BE2C (cell line): Measurements from ENCODE around the gene PIKFYVE.

ENCODE experiments used
- DNase-seq: peaks from one replicate; pipeline ENCODE4 v3.0.0-alpha.2; 2020
- H3K27me3 ChIP-seq: fragments of 250-450 bp; sonication (Bioruptor Pico); 2 replicates; pipeline ENCODE4 v1.5.1; 2020; ENCODE audit warnings: mild to moderate bottlenecking
- H3K36me3 ChIP-seq: fragments of 250-450 bp; sonication (Bioruptor Pico); 2 replicates; pipeline ENCODE4 v1.5.1; 2020; ENCODE audit warnings: mild to moderate bottlenecking
- H3K4me1 ChIP-seq: fragments of 250-450 bp; sonication (Bioruptor Pico); 2 replicates; pipeline ENCODE4 v1.5.1; 2020
- H3K4me3 ChIP-seq: 2 replicates; pipeline ENCODE4 v1.5.1; 2011; ENCODE audit warnings: low read depth, low read length
- H3K9me3 ChIP-seq: fragments of 250-450 bp; sonication (Bioruptor Pico); 2 replicates; pipeline ENCODE4 v1.5.1; 2020
- CTCF ChIP-seq: IDR thresholded peaks from 2 replicates; pipeline ENCODE4 v1.5.1; 2012; ENCODE audit warnings: mild to moderate bottlenecking, low read depth, low read length

The PIKFYVE gene

GRCh38 chr2:208359632-208359986 is 93.6 kb downstream of the PIKFYVE start:
- DNase-seq: peak; percentile 91
- H3K4me3 ChIP-seq: peak overlapping the region; percentile 66

GRCh38 chr2:208360259-208361076 is 94.4 kb downstream of the PIKFYVE start:
- no peaks in the 10 kb centered on the region for H3K36me3 ChIP-seq
- H3K9me3 ChIP-seq: no peaks in the 10 kb centered on the region
- no peak for TF ChIP-seq CTCF
- no peaks in the 10 kb centered on the region for H3K27me3 ChIP-seq
- no peaks in the 10 kb centered on the region; the same call in 1 of the 2 replicates for H3K4me1 ChIP-seq
- peak overlapping the region; percentile 66 for H3K4me3 ChIP-seq
- DNase-seq: no peak

More at GRCh38 chr2:208359632-208359986, 93.6 kb downstream of the PIKFYVE start:
- Histone ChIP-seq H3K4me1 (no peaks in the 10 kb centered on the region; the same call in 1 of the 2 replicates), H3K27me3 (no peaks in the 10 kb centered on the region), H3K9me3 (no peaks in the 10 kb centered on the region), H3K36me3 (peaks cover 5% of the 10 kb centered on the region; the same call in 1 of the 2 replicates)
- no peak for TF ChIP-seq CTCF

- no peaks in the 10 kb centered on the region for H3K9me3 ChIP-seq
- no peak for DNase-seq
- no peaks in the 10 kb centered on the region for H3K36me3 ChIP-seq
Measured at GRCh38 chr2:208361077-208361441, 95.0 kb downstream of the PIKFYVE start.

GRCh38 chr2:208363485-208363884 is 97.4 kb downstream of the PIKFYVE start:
- no peak for DNase-seq

More at GRCh38 chr2:208361077-208361441, 95.0 kb downstream of the PIKFYVE start:
- H3K27me3 ChIP-seq: no peaks in the 10 kb centered on the region
- no peaks in the 10 kb centered on the region; the same call in 1 of the 2 replicates for H3K4me1 ChIP-seq
- no peak overlapping the region for H3K4me3 ChIP-seq
- no peak for TF ChIP-seq CTCF

GRCh38 chr2:208366215-208367127 is 100.4 kb downstream of the PIKFYVE start:
- TF ChIP-seq CTCF: no peak
- DNase-seq: no peak
- Histone ChIP-seq H3K36me3 (no peaks in the 10 kb centered on the region), H3K27me3 (no peaks in the 10 kb centered on the region), H3K4me3 (no peak overlapping the region), H3K4me1 (peaks cover 5% of the 10 kb centered on the region; the same call in 1 of the 2 replicates), H3K9me3 (no peaks in the 10 kb centered on the region)

More at GRCh38 chr2:208363485-208363884, 97.4 kb downstream of the PIKFYVE start:
- Histone ChIP-seq H3K27me3 (no peaks in the 10 kb centered on the region), H3K4me3 (no peak overlapping the region), H3K9me3 (no peaks in the 10 kb centered on the region), H3K36me3 (no peaks in the 10 kb centered on the region), H3K4me1 (no peaks in the 10 kb centered on the region; the same call in 1 of the 2 replicates)
- no peak for TF ChIP-seq CTCF
